Hepatocyte (in vitro differentiated cells): Measurements from ENCODE around the gene JAG2.

ENCODE experiments used
- EZH2 ChIP-seq: fragments of 200-600 bp; sonication (generic); IDR thresholded peaks from 2 replicates; pipeline ENCODE4 v1.6.1; 2016; ENCODE audit warnings: antibody characterized with exemption, mild to moderate bottlenecking, borderline replicate concordance
- TF ChIP-seq, protein P1 (sequence below): fragments of 200-600 bp; sonication (generic); IDR thresholded peaks from 2 replicates; pipeline ENCODE4 v1.5.1; 2016; ENCODE audit warnings: antibody characterized with exemption, mild to moderate bottlenecking; ENCODE audit not compliant: poor library complexity

DNA sequence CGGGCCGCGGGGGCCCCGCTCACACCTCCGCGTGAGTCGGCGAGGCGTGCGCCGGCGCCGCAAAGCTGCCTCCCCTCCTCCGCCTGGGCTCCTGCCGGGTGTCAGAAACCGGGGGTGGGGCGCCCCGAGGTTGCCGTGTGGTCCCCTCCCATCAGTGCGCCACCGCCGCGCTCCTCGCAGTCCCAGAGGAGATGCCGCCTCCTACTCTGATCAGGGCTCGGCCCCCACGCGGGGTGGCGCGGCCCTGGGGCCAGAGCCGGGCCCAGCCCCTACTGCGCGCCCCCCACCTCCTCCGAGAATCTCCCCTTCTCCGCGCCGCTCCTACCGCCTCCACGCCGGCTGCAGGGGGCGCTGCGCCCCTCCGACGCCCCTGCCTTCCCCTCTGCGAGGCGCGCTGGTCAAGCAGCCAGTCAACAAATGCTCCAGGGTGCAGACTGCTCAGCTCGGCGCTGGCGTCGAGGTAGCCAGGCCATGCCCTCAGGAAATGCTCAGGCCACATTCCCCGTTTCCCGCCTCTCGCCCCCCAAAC lies 467 bp upstream of the JAG2 start:
- TF ChIP-seq, protein P1, sequence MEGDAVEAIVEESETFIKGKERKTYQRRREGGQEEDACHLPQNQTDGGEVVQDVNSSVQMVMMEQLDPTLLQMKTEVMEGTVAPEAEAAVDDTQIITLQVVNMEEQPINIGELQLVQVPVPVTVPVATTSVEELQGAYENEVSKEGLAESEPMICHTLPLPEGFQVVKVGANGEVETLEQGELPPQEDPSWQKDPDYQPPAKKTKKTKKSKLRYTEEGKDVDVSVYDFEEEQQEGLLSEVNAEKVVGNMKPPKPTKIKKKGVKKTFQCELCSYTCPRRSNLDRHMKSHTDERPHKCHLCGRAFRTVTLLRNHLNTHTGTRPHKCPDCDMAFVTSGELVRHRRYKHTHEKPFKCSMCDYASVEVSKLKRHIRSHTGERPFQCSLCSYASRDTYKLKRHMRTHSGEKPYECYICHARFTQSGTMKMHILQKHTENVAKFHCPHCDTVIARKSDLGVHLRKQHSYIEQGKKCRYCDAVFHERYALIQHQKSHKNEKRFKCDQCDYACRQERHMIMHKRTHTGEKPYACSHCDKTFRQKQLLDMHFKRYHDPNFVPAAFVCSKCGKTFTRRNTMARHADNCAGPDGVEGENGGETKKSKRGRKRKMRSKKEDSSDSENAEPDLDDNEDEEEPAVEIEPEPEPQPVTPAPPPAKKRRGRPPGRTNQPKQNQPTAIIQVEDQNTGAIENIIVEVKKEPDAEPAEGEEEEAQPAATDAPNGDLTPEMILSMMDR: peak; percentile 56
- TF ChIP-seq EZH2: no peak
